G401.6 (cell line): Measurements from ENCODE around the gene SLC44A2.
A peak's percentile ranks its signal among the peaks of the same experiment; 100 is the strongest.
"Not testable (repeated sequence)": the region's sequence is repeated elsewhere in the genome, so short reads cannot be mapped to it uniquely, and the experiment has no call there.

Experiments used
- FAIRE-seq: peaks from 2 replicates; lab custom pipeline; 2012; peaks lifted over from hg19 to GRCh38; lab: Jason Lieb, UNC

The SLC44A2 gene

DNA sequence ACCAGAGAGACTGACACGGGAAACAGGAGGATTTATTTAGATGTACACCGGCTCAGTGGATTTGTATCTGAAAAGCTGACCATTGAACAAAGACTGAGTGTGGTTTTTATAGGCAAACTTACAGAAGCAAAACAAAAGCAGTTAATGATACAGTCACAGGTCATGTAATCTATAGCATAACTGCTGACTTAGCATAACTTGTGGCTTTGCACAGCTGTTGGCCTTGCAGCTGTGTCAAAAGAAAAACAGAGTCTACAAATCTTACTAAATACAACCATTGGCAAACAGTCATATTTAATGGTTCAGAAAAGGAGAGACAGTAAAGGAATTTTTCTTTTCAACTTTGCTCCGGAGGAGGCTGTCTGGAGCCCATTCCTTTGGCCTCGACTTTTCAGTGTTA is 26.5 kb downstream of the SLC44A2 start:
- FAIRE-seq: no peak

DNA sequence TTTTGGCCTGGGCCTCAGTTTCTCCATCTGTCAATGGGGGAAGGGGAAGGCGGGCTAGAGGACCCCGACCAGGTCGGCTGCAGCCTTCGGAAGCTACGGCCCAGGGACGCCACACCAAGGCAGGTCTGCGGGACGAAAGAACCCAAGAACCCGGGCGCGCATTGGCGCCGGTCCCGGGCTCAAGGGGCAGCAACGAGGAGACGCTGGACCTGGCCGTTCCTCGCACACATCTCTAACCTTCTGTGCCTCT is 28.1 kb downstream of the SLC44A2 start:
- FAIRE-seq: no peak

DNA sequence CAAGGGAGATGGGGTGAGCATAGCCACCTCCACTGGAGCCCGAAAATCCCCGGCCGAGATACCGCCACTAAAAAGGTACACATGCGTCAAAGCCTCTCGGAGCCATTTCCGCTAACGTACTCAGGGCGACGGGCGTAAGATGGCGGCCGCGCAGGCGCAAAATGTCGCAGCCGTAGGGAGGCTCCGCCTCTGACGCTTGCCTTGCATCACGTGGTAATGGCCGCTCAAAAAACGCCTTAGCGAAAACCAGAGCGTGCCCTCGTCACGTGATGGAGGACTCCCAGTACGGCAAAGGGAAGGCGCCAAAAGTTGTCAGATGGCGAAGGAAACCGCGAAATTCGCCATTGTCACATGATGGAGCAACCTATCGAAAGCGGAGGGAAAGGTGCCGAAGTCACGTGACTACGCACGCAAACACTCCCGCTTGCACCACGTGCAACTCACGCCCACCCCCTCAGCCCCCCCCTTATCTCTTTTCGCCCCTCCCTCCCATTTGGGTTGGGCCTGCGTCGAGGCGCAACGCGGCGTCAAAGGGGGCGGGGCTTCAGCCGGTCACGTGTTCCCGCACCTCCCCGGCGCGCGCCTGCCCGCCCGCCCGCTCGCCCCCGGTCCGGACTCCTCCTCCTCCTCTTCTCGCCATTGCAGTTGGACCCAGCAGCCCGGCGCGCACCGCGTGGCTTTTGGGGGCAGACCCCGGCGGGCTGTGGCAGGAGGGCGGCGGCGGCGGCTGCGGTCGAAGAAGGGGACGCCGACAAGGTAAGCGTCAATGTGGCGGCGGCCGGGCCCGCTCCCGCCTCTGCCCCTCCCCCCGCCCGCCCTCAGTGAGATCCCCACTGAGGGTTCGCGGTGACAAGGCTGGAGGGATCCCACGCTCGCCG is 28.6 kb downstream of the SLC44A2 start, which contains the start of gene ILF3:
ILF3 (plus strand) TSS at position 615 of the 878 bp plus-strand sequence. CDS start 16,260 bp downstream, outside the sequence.
- FAIRE-seq: peak; percentile 98

DNA sequence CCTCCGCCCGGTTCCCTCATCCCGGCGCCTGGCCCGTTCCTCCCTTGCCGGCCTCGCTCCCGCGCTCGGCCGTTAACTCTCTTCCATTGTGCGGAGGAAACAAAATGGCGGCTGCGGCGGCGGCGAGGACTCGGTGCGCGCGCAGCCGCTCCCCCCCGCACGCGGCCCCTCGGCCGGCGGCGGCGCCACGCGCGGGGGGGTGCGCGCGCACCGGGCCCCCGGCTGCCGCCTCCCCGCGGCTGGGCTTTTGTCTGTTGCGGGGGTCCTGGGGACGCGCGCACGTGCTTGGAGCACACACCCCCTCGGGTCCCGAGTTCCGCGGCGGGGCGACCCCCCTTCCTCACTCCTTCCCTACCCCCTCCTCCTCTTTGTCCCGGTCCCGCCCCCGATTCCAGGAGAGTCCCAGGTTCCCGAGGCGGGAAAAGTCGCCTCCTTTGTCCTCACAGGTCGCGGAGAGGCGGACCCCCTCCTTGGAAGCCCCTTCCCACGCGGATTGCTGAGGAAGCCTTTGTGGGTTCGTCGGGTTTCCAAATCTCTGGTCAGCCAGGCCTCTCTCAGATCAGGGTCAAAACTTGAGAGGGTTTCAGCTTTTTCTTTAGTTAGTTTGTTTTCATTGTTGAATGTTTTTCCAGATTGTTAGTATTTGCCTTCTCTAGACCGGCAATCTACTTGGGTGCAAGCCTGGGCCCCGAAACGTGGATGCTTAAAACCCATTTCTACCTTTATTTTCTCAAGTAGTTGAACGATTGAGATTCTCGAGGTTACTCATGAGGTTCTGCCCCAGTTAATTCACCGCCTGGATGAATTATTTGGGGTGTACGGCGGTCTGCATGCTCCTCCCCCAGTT is 29.5 kb downstream of the SLC44A2 start:
- no peak for FAIRE-seq

DNA sequence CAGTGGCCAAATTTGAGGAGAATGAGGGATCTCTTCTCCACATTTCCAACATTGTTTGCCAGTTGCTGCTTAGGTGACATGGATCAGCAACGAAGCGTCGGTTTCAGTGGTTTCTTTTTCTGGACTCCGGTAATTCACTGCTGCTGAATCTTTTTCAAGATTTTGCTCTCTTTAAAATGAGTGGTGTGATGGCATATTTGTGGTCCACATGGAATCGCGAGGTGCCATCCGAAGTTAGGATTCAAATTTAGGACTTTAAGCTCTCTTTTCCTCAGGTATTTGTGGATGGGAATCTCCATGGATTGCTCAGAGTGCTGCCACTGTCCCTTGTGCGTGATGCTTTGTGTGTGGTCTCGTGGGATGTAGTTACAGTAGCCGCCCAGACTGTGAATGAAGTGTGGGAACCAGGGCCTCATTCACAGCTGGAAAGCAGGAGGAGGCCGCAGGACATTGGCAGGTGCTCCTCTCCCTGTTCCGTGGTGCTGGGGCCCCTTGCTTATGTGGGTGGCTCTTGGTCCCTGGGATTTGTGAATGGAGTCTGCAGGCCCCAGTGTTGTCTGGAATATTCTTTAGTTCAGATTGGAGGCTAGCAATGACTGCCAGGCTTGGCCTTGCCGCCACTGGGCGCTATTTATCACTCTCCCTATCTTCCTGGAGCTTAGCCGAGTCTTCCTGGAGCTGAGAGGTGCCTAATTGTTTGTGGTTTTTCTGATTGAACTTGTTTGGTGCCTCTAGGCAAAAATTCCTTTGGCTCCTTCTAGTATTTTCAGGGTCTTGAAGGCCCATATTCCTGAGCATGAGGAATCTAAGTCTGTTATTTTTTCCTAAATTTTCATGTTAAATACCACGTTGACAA is 30.3 kb downstream of the SLC44A2 start:
- no peak for FAIRE-seq

DNA sequence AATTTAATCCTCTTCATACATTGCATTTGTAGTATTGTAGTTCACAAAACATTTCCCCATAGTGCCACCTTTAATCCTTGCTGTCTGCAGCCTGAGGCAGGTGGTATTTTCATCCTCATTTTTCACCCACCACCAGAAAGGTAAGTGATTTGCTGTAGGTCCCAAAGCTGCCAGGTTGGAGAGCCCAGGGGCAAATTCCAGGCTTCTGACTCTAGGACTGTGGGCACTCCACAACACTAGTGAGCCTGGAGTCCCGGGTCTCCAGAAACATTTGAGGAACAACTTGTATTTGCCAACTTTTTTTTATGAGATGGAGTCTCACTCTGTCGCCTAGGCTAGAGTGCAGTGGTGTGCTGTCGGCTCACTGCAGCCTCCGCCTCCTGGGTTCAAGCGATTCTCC is 35.0 kb downstream of the SLC44A2 start:
- no peak for FAIRE-seq

DNA sequence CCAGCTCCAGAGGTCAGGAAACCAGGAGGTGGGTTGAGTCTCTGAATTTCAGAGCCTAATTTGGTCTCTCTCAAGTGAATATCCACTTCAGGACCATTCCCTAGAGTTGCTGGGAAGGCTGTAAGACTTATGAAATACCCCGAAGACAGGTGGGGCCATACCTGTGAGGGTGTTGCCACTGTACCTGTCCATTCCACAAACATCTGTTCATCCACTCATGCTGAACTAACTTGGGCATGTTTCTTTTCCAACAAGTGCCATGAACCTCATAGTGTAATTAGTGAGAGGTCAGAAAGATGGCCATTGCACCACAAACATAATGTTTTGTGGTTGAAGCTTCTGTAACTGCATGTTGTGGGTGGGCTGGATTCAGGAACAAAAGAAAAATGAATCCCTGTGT is 36.6 kb downstream of the SLC44A2 start:
- no peak for FAIRE-seq

DNA sequence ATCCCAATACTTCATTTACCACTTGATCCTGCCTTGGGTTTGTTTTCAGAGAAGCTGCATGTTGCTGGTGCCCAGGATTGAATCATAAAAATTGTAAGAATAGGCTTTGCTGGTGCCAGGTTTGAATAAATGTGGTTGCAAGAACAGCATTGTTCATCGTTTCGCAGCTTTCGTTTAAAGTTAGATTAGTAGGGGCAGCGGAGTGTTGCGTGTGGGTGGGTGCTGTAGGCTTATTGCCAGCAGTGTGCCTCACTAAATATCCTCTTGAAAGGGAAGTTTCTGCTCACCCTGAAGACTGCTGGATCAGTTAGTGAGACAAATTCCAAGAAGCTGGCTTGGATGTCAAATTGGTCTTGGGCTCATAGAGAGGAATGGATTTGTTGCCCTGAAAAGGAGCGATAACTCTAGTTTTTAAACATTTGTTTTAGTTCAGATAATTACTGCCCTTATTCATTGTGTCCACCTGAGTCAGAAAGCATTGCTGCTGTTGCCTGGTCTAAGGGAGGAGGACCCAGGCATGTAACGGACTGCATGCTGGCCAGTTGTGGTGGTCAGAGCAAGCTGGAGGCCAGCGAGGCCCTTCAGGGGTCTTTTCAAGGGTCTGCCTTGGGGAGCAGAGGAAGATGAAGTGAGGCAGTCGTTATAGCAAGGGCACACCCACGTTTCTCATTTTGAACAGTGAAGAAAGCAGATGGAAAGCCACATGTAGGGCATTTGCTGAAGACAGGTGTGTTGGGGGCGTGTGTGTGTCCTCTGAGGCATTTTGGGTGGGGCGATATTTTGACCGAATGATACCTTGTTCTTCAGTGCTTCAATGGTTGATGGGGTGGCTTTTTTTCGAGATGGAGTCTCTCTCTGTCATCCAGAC is 37.3 kb downstream of the SLC44A2 start:
- FAIRE-seq: no peak

DNA sequence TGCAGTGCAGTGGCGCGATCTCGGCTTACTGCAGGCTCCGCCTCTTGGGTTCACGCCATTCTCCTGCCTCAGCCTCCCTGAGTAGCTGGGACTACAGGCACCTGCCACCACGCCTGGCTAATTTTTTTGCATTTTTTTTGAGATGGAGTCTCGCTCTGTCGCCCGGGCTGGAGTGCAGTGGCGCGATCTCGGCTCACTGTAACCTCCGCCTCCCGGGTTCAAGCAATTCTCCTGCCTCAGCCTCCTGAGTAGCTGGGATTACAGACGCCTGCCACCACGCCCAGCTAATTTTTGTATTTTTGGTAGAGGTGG is 37.9 kb downstream of the SLC44A2 start:
- FAIRE-seq: not testable (repeated sequence)

DNA sequence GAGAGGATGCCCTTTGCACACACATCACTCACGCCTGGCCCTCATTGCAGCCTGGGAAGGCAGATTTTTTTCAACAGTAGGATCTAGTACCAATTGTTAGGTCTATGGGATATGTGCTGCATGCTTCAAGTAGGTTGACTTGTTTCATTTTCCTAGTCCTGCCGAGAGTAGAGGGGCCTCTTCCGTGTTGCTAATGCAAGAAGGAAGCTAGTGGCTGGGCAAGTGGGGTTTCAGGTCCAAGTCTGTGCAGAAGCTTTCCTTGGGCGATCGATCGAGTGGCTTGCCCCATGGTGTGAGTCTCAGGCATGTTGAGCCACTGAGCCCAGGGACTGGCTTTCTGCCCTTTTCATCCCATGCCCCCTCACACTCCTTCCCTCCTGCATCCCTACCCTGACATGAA is 42.5 kb downstream of the SLC44A2 start:
- FAIRE-seq: no peak

DNA sequence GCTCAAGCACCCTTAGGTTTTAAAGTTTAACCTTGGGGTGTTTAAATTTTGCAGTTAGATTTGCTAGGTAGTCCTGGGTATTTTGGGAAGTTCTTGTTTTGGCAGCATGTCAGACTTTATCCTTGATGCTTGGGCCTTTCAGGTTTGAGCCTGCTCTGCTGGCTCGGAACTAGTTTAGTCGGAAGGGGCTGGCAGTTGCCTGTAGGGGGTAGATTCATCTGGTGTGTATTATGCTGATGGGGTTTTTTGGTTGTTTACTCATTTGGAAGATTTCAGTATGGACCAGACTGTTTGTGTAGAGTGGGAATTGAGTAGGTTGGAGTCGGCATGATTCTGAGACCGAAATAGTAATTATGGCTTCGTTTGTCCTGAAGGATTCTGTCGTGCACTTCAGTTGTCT is 43.9 kb downstream of the SLC44A2 start:
- no peak for FAIRE-seq

DNA sequence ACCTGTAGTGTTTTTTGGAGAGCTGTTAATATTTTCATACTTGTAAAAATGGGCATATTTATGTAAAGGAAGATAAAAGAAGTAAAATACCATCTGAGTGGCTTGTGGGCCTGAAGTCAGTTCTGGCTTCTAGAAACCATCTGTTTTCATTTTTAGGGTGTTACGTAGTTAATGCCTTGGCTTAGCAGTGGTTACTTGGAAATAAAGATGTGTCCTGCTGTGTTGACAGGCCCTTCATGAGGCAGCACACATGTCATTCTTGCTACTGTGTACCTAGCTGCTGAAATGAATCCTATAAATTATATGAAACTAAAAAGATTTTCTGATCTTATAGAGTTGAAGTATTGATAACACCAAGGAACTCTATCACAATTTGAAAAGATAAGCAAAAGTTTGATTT is 44.8 kb downstream of the SLC44A2 start:
- FAIRE-seq: no peak

DNA sequence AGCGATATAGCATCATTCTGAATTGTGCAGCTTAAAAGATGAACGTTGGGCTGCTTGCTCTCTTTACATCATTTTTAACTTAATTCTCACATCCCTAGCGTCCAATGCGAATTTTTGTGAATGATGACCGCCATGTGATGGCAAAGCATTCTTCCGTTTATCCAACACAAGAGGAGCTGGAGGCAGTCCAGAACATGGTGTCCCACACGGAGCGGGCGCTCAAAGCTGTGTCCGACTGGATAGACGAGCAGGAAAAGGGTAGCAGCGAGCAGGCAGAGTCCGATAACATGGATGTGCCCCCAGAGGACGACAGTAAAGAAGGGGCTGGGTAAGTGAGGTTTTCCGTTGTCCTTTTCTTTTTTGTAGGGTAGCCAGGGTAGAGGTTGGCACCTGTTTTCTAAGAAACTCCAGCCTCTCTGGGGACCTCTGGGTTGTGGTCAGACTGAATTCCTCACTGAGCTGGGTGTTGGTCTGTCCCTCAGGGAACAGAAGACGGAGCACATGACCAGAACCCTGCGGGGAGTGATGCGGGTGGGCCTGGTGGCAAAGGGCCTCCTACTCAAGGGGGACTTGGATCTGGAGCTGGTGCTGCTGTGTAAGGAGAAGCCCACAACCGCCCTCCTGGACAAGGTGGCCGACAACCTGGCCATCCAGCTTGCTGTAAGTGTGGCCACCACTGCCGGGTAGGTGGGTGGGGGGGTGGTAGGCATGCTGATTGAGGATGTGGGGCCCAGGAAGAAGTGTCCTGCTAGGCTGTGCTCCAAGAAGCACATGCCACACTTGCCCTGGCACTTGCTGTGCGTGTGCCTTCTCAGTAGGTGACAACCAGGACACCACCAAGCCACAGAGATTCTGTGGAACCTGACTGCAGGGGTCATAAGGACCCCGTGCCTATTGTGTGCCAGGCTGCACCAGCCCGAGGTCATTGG is 45.8 kb downstream of the SLC44A2 start:
- FAIRE-seq: no peak

DNA sequence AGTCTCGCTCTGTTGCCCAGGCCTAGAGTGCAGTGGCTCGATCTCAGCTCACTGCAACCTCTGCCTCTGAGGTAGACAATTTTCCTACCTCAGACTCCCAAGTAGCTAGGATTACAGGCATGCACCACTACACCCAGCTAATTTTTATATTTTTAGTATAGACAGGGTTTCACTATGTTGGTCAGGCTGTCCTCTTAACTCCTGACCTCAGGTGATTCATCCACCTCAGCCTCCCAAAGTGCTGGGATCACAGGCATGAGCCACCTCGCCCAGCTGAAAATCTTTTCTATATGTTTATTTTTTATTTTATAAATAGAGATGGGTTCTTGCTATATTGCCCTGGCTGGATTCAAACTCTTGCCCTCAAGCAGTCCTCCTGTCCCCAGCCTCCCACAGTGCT is 46.6 kb downstream of the SLC44A2 start:
- not testable (repeated sequence) for FAIRE-seq

DNA sequence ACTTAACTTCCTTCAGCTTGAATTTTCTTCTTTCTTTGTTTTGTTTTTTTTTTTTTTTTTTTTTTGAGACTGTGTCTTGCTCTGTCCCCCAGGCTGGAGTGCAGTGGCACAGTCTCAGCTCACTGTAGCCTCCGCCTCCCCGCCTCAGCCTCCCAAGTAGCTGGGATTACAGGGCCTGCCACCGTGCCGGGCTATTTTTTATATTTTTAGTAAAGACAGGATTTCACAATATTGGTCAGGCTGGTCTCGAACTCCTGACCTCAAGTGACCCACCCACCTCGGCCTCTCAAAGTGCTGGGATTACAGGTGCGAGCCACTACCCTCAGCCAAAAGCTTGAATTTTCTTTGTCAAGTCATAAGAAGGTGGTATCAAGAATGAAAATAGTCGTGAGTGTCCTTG is 49.9 kb downstream of the SLC44A2 start:
- FAIRE-seq: not testable (repeated sequence)

DNA sequence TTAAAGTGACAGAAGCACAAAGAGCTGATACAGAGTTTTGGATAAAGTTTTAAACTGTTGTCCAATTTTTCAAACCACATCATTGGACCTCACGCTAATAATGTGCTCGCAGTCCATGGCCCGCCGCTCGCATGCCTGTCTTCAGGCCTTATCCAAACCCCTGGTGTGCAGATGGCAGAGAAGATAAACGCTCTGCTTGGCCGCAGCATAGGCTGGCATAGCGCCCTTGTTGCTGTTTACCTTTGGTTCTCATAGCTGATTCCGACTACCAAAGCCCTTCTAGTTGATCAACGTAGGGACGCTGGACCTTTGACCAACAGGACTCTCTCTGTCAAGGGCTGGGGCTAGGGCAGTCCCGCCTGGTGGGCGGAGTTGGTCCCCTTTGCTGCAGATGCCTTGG is 52.4 kb downstream of the SLC44A2 start:
- FAIRE-seq: no peak

DNA sequence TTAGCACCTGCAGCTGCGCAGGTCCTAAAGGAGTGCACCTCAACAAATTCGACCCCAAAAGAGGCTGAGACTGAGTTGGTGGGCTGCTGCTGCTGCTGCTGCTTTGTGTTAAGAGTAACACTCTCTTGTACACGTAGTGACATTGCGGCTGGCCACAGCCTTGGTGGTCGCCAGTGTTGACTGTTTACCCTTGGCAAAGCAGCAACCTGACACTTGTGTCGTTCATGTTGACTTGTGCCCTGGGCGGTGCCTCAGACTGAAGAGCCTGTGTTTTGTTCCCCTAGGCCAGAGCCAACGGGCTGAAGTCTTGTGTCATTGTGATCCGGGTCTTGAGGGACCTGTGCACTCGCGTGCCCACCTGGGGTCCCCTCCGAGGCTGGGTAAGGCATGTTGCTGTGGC is 53.5 kb downstream of the SLC44A2 start:
- FAIRE-seq: no peak

DNA sequence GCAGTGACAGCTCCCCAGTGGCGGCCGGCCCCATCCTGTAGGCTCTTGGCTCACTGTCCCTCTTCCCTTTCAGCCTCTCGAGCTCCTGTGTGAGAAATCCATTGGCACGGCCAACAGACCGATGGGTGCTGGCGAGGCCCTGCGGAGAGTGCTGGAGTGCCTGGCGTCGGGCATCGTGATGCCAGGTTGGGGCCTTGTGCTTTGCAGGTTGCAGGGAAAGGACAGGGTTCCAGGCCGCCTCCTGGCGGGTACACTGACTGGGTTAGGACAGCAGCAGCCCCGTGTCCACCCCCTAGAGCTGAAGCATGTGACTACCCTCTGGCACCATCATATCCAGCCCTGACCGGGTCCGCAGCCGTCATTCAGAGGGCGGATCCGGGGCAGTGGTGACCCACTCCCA is 54.4 kb downstream of the SLC44A2 start:
- no peak for FAIRE-seq

DNA sequence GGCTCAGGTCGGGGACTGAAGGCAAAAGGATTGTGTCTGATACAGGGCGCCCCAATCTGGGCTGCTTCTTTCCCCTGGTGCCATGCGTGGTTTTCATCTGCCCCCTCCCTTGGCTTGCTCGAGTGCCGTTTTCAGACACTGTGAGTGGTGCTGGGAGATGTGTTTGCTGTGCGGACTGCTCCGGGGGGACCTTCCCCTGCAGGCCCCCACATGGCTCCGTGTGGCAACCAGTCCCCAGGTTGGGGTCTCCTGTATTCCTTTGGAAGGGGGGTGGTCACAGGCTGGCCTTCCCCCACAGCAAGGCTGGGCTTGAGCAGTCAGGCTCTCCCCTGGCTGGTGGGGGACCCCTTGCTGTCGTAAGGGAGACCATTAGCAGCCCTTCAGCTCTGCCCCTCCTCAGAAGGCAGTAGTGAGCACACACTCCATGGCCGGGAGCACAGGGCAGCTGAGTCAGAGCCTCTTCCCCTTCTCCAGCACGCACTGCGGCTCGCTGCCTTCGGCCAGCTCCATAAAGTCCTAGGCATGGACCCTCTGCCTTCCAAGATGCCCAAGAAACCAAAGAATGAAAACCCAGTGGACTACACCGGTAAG is 55.3 kb downstream of the SLC44A2 start:
- FAIRE-seq: no peak

DNA sequence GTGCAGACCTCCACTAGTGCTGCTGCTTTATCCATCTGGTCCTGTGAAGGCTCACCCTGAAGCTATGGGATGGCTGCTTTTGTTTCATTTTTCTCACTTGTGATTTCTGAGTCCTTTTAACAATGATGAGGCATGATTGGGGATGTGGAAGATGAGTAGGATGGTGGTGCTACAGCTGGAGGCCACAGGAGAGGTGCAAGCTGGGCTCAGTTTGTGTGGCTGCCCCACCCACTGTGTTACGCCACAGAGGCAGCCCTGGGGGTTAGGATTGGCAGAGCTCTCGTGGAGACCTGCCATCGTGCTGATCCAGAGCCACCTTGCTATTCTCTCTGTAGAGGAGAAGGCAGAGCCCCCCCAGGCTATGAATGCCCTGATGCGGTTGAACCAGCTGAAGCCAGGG is 56.3 kb downstream of the SLC44A2 start:
- FAIRE-seq: no peak
